ENCODE data around the gene LARP1B.

The LARP1B gene

GRCh38 chr4:128191115-128191781 lies 130.1 kb downstream of the LARP1B start:
- peak; percentile 83 for DNase-seq (ENCODE audit: low read depth)
- TF ChIP-seq CTCF (conservative IDR thresholded peaks at IDR 0.05; ENCODE audit: low read depth, low read length) = peak; percentile 92

GRCh38 chr4:128220286-128221235 lies 159.4 kb downstream of the LARP1B start:
- TF ChIP-seq CTCF (conservative IDR thresholded peaks at IDR 0.05; ENCODE audit: low read depth, low read length) = peak; percentile 39
- no peak overlapping the region for H3K4me3 ChIP-seq (ENCODE audit: low read depth, low read length)
- DNase-seq (ENCODE audit: low read depth) = peak; percentile 86

More at GRCh38 chr4:128191115-128191781, 130.1 kb downstream of the LARP1B start:
- no peak overlapping the region for H3K4me3 ChIP-seq (ENCODE audit: low read depth, low read length)

- peak; percentile 18 for DNase-seq (ENCODE audit: low read depth)
- no peak for TF ChIP-seq CTCF (conservative IDR thresholded peaks at IDR 0.05; ENCODE audit: low read depth, low read length)
- no peak overlapping the region for H3K4me3 ChIP-seq (ENCODE audit: low read depth, low read length)
Measured at GRCh38 chr4:128221586-128221985, 160.5 kb downstream of the LARP1B start.

GRCh38 chr4:128225148-128225547 lies 164.0 kb downstream of the LARP1B start:
- no peak for TF ChIP-seq CTCF (conservative IDR thresholded peaks at IDR 0.05; ENCODE audit: low read depth, low read length)
- H3K4me3 ChIP-seq (ENCODE audit: low read depth, low read length) = no peak overlapping the region
- peak; percentile 93 for DNase-seq (ENCODE audit: low read depth)

- no peak overlapping the region for H3K4me3 ChIP-seq (ENCODE audit: low read depth, low read length)
- no peak for DNase-seq (ENCODE audit: low read depth)
- TF ChIP-seq CTCF (conservative IDR thresholded peaks at IDR 0.05; ENCODE audit: low read depth, low read length) = no peak
Measured at GRCh38 chr4:128227991-128228571, 167.0 kb downstream of the LARP1B start.

DNA sequence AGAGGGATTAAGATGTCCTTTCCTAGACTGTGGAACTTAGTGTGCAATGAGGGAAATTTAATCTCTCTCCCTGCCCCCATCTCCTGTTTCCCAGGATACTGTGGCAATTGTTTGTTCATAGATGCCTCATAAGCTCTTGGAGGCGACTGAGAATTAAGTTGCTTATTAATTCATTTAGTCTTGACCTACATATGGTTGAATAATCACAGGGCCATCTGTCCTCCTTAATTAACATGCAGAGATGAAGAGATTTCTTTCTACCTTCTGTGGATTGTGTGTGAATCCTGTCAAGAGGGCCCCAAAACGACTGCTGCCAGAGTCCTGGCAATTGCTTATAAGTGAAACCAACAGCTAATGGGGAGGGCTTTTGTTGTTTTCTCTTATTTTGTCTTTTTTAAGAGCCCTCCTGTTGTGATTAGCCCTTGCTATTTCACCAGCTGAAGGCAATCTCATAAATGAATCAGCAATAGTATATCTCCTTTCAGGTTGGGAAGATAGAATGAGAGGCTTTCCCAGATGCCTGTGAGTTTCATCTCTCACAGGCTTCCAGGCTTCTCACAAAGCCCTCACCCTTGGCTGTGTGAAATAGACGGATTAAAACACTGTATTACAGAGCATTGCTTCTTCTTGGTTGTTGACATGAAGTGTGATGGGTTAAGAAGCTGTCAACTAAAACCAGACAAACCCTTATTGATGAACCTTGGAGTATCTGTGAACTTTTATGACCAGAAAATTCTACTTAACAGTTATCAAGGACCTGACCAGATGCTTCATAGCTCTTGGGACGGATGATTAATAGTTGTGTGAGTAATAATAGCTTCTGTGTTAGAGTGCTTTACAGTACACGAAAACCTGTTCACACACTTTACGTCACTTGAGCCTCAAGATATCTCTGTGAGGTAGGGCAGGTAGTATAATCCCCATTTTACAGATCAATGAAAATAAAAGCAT lies 168.0 kb downstream of the LARP1B start:
- DNase-seq (ENCODE audit: low read depth) = peak; percentile 76
- no peak overlapping the region for H3K4me3 ChIP-seq (ENCODE audit: low read depth, low read length)
- TF ChIP-seq CTCF (conservative IDR thresholded peaks at IDR 0.05; ENCODE audit: low read depth, low read length) = no peak
